ENCODE results near the gene AKAP9.
"Not testable (repeated sequence)": the region's sequence is repeated elsewhere in the genome, so short reads cannot be mapped to it uniquely, and the experiment has no call there.

AKAP9 gene

GRCh38 chr7:92134271-92135051 is 193.8 kb downstream of the AKAP9 start, which contains the start of gene CYP51A1:
Gene CYP51A1, minus strand, starts transcription at chr7:92134477. Its CDS starts 113 bp downstream, at chr7:92134364.
- peak; percentile 85 to 87 for DNase-seq (ENCODE audit: low read depth in 2 of 2)

GRCh38 chr7:92135052-92135889 is 194.6 kb downstream of the AKAP9 start:
- DNase-seq (ENCODE audit: low read depth in 2 of 2) = no peak

- DNase-seq (ENCODE audit: low read depth in 2 of 2) = no peak
Measured at GRCh38 chr7:92137557-92137956, 196.9 kb downstream of the AKAP9 start.

DNA sequence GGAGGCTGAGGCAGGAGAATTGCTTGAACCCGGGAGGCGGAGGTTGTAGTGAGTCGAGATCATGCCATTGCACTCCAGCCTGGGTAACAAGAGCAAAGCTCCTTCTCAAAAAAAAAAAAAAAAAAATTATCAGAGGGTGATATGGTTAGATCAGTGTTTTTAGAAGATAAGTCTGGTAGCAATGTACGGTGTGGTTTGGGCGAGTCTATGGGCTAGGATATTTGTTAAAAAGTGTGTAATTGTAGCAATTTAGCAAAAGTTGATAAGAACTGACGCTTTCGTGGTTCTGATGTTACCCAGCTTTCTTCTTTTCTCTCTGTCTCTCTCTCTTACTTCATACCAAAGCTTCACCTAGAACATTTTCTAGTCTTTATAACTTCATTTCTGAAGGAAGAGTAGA is 200.5 kb downstream of the AKAP9 start:
- DNase-seq (ENCODE audit: low read depth in 2 of 2) = no peak

DNA sequence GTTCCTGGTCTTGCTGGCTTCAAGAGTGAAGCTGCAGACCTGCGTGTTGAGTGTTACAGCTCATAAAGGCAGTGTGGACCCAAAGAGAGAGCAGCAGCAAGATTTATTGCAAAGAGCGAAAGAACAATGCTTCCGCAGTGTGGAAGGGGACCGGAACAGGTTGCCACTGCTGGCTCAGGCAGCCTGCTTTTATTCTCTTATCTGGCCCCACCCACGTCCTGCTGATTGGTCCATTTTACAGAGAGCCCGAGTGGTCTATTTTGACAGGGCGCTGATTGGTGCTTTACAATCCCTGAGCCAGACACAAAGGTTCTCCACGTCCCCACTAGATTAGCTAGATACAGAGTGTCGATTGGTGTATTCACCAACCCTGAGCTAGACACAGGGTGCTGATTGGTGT is 202.1 kb downstream of the AKAP9 start:
- not testable (repeated sequence) for DNase-seq (ENCODE audit: low read depth in 2 of 2)

- not testable (repeated sequence) for DNase-seq (ENCODE audit: low read depth in 2 of 2)
Measured at GRCh38 chr7:92143192-92143880, 202.7 kb downstream of the AKAP9 start.

DNA sequence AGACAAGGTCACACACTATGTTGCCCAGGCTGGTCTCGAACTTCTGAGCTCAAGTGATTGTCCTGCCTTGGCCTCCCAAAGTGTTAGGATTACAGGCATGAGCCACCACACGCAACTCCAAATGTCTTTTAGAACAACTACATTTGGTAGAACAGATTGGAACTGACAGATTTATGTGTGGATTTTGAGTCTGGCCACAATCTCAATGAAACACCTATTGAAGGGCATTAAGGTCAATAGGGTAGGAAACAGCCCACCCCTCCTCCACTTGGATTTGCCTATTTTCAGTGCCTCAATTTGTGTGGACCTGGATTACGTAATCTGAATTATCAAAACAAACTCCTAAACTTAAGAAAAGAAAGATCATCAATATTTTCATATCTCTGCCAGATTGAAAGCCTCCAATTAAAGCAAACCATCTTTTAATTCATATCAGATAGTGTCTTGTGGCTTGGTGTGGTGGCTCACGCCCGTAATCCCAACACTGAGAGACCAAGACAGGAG is 209.1 kb downstream of the AKAP9 start:
- no peak for DNase-seq (ENCODE audit: low read depth in 2 of 2)

DNA sequence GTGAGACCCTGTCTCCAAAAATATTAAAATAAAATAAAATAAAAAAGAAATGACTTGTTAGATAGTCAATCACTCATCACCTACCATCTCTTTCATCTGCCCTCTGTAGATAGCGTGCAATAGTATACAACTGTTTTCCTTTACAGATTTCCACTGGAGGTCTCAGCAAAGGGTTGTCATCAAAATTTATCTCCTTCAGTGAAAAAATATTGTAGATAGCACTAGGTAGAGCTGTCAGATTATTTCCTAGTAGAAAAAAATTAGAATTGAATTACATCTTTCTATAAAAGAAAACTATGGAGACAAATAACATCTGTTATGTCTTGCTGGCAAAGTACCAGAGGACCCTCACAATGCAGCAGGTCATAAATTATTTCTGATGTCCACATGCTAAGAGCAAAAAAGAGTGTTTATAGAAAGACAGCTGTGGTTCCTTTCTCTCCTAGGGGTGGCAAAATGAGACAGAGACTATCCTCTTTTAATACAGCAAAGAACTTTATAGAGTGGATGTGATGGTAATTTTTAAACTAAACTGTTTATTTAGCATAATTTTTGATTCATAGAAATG is 209.9 kb downstream of the AKAP9 start:
- no peak for DNase-seq (ENCODE audit: low read depth in 2 of 2)

- no peak for DNase-seq (ENCODE audit: low read depth in 2 of 2)
Measured at GRCh38 chr7:92155108-92155739, 214.6 kb downstream of the AKAP9 start.

DNA sequence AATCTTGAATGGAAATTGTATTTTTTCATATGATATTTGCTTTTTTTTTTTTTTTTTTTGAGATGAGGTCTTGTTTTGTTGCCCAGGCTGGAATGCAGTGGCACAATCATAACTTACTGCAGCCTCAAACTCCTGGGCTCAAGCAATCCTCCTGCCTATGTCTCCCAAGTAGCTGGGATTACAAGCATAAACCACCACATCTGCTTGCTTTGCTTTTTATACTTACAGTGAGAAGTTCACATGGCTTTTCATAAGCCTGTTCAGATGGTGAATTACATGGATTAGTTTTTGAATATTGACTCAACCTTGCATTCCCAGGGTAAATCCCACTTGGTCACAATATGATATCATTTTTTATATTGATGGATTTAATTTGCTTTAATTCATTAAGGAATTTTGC is 216.3 kb downstream of the AKAP9 start:
- DNase-seq (ENCODE audit: low read depth in 2 of 2) = no peak

- no peak for DNase-seq (ENCODE audit: low read depth in 2 of 2)
Measured at GRCh38 chr7:92158660-92159575, 218.3 kb downstream of the AKAP9 start.

Measured in activated CD4-positive, alpha-beta T cell treated with anti-CD3 and anti-CD28 coated beads for 24 hours (primary cell).